GM23338 (cell line): ENCODE results near the gene NFIA.

Experiments used
- CREB1 ChIP-seq: fragments of 250-450 bp; sonication (Bioruptor Pico); IDR thresholded peaks from 2 replicates; pipeline ENCODE4 v1.5.0; 2020; ENCODE audit warnings: low read depth, mild to moderate bottlenecking, moderate library complexity
- CTCF ChIP-seq, 2 experiments: fragments of 200-600 bp in 1 of 2; sonication (generic) in 1 of 2; conservative IDR thresholded peaks; 2 replicates each; pipeline versions ENCODE4 v1.5.1 to v1.6.1; 2016 to 2017; ENCODE audit warnings: antibody characterized with exemption in 2 of 2, low read depth in 2 of 2, mild to moderate bottlenecking in 2 of 2, moderate library complexity in 1 of 2
- ETS1 ChIP-seq: IDR thresholded peaks from 2 replicates; pipeline ENCODE4 v1.6.1; 2016; ENCODE audit warnings: antibody characterized with exemption
- EZH2 ChIP-seq: fragments of 200-600 bp; sonication (generic); IDR thresholded peaks from one replicate; pipeline ENCODE4 v1.8.0; 2017; ENCODE audit warnings: antibody characterized with exemption, mild to moderate bottlenecking, low read depth; ENCODE audit not compliant: unreplicated experiment
- EZH2phosphoT487 ChIP-seq: fragments of 200-600 bp; sonication (generic); IDR thresholded peaks from one replicate; pipeline ENCODE4 v1.8.1; 2018; ENCODE audit warnings: antibody characterized with exemption; ENCODE audit not compliant: unreplicated experiment
- JUNB ChIP-seq: IDR thresholded peaks from one replicate; pipeline ENCODE4 v1.6.1; 2016; ENCODE audit warnings: antibody characterized with exemption; ENCODE audit not compliant: unreplicated experiment
- POLR2AphosphoS5 ChIP-seq: IDR thresholded peaks from 2 replicates; pipeline ENCODE4 v1.6.1; 2016; ENCODE audit warnings: antibody characterized with exemption, low read depth
- REST ChIP-seq: IDR thresholded peaks from one replicate; pipeline ENCODE4 v1.6.1; 2018; ENCODE audit warnings: antibody characterized with exemption; ENCODE audit not compliant: unreplicated experiment
- ZNF331 ChIP-seq: fragments of 250-450 bp; sonication (Bioruptor Pico); IDR thresholded peaks from 2 replicates; pipeline ENCODE4 v1.5.0; 2020; ENCODE audit warnings: low read depth, mild to moderate bottlenecking, moderate library complexity

- TF ChIP-seq REST (no peak), ZNF331 (CRISPR knock-in tag) (no peak), EZH2 (no peak), POLR2AphosphoS5 (no peak), CTCF (conservative IDR thresholded peaks at IDR 0.05; ENCODE audit: low read depth in 2 of 2) (no peak), JUNB (no peak), CREB1 (CRISPR knock-in tag) (no peak), EZH2phosphoT487 (no peak), ETS1 (no peak)
Measured at GRCh38 chr1:61307422-61308142, 225.2 kb downstream of the NFIA start.
